Inflammatory macrophage treated with lipopolysaccharide for 4 hours (primary cell): ENCODE results near the gene UBC.
"Not testable (repeated sequence)": the region's sequence is repeated elsewhere in the genome, so short reads cannot be mapped to it uniquely, and the experiment has no call there.

Source experiments
- DNase-seq: peaks from one replicate; pipeline ENCODE4 v3.0.0-alpha.2; 2020

Gene UBC

GRCh38 chr12:124914392-124915238, at the start of gene UBC:
TSS of gene UBC (minus strand) at chr12:124914650. CDS start at chr12:124913771, 879 bp downstream.
- peak; percentile 89 for DNase-seq

- peak; percentile 47 for DNase-seq
Observed at GRCh38 chr12:124963211-124963610, 48.8 kb upstream of the UBC start.

GRCh38 chr12:124961055-124961454, 46.6 kb upstream of the UBC start:
- no peak for DNase-seq

- no peak for DNase-seq
Observed at GRCh38 chr12:124956571-124956970, 42.1 kb upstream of the UBC start.

- DNase-seq, result no peak
Observed at GRCh38 chr12:124954771-124955170, 40.3 kb upstream of the UBC start.

DNA sequence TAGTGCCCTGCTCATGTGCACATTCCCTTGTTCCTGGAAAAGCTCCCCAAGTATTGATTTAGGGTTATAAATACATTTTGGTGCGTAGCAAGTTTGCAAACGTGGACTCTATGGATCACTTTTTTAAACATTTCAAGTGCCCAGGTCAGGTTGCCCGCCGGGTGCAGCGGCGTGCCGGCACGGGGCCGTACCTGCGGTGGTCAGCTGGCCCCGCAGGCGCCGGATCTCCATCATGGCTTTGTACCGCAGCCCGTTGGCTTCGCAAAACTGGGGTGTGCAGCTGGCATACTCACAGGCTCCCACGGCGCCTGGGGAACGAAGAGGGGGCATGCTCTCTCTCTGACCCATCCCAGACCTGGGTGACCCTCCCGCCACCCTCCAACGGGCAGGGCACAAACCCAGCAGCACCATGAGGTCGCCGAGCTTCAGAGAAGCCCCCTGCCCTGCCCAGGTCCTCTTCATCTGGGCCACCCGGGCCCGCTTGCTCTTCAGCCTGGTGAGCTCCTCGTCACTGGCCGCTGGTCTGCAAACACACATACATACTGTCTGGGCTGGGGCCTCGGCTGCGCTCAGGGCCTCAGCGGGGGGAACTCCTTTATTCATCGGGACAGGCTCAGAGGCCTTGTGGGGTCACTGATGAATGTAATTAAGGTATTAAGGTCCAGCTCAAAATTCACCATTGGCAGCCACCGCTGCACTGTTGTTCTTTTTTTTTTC, 39.4 kb upstream of the UBC start:
- no peak for DNase-seq

DNA sequence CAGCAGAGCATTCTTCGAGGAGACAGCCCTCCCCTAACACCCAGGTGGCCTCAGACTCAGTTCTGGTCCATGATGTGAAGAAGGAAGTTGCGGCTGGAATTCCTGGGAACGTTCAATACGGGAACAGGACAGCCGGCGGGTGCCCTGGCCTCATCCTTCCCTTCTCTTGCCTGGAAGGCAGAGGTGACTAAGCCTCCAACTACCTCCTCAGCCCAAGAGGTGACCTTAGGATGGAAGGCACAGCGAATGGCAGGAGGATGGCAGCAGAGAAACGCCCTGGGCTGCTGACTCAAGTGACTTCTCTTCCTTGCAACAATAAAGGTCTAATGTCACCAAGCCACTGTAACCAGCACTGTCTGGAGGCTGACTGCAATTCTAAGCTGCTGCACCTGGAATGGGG, 38.4 kb upstream of the UBC start:
- DNase-seq, result no peak

DNA sequence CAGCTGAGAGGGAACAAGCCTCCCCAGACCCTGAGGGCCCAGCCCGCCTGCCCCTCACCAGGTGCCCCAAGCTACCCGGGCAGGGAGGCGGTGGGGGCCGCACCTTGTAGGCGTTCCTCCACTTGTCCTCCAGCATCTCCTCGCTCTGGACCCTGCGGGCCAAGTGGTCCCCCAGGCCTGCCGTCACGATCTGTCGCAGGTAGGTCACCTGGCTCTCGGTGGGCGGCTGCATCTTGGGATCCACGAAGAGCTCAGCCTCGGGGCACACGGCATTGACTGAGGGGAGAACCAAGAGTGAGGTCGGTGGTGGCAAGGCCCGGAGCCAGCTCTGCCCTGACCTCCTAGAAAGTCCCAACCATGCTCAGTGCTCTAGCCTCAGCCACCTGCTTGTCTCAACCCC, 37.8 kb upstream of the UBC start:
- DNase-seq, result no peak

DNA sequence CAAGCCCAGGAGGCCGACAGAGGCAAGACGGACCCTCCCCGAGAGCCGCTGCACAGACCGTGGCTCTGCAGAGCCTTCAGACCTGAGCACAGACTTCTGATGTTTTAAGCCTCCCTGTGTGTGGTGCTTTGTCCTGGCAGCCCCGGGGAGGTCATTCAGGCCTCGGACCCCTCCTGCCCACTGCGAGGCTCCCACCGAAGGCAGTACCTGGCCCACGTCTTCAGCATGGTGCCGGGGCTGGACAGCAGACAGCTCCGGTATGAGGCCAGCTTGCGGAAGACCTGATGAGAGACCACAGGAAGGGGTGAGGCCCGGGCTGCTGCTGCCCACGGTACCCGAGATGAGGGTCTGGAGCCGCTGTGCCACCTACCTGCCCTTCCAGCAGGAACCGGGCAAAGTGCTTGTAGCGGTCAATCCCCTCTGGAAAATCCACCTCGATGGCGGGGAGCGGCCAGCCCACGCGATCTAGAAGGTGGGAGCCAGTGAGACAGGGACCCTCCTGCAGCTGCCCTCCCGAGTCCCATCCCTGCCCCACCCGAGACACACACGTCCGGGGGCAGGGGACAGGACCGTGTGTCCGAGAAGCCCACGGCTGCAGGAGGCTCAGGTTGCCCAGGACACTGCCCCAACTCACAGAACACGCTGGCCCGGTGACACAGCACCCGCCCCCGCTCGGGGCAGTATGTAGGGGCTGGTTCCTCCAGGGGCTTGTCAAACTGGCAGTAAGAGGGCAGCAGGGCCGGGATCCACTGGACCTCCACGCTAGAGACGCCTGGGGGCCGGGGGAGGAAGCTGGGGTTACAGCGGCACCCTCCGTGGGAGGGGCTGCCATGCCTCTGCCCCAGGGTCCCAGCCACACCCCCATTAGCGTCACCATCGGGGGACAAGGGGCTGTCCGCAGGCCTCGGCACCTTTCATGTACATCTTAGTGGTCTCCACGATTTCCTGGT, 35.6 kb upstream of the UBC start:
- DNase-seq, result no peak

GRCh38 chr12:124949066-124949465, 34.6 kb upstream of the UBC start:
- DNase-seq, result no peak

- no peak for DNase-seq
Observed at GRCh38 chr12:124947561-124948398, 33.3 kb upstream of the UBC start.

DNA sequence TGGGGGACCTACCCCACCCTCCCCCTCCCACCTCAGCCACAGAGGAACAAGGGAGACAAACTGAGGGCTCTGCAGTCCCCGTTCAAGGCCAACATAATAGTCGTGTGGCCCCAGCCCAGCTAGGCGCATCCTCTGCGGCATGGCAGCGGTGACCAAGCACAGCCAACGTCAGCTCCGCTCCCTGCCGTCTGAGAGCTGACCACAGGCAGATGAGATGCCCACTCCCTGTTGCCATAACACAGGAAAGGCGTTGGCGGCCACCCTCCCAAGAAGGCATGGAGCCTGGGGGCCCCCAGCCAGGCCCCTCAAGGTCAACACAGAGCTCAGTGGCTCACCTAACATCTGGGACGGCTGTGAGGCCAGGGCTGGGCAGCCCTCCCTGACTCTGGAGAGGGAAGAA, 32.6 kb upstream of the UBC start:
- no peak for DNase-seq

- DNase-seq, result no peak
Observed at GRCh38 chr12:124946447-124946793, 32.0 kb upstream of the UBC start.

DNA sequence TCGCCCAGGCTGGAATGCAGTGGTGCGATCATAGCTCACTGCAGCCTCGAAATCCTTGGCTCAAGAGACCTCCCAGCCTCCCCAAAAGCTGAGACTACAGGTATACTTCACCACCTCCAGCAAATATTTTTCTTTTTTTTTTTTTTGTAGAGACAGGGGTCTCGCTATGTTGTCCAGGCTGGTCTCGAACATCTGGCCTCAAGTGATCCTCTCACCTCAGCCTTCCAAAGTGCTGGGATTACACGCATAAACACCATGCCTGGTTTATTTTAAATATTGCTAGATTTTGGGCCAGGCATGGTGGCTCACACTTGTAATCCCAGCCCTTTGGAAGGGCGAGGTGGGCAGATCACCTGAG, 26.7 kb upstream of the UBC start:
- no peak for DNase-seq

DNA sequence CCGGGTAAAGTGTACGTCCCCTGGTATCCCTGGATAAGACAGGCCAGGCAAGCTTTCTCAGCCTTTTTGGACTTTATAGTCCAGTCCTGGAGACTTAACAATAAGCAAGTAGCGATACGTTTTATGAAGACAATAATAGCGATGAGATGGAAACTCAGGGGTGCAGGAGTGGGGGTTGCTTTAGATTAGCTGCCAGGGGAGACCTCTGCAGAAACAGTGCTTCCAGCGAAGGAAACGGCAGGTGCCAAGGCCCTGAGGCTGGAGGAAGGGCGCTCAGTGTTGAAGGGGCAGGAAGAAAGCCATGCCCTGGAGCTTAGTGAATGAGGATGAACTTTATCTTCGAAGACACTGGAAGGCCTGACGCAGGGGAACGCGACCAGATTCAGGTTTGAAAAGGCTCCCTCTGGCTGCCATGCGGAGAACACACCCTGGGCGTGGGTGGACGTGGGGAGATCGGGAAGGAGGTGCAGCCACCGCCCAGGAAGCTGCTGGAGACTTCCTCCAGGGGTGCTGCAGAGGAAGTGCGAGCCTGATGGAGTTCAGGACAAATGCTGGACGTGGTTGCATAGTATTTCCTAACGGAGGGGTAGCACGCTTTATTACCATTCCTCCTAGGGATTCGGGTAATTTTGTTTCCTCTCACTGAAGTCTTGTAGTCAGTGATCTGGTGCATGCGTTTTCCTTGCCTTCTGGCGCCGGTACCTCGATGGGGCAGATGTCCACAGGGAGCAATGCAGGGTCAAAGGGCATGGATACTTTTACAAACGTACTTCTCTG, 26.1 kb upstream of the UBC start:
- peak; percentile 95 for DNase-seq

GRCh38 chr12:124940143-124940392, 25.6 kb upstream of the UBC start:
- DNase-seq, result no peak

- peak; percentile 77 for DNase-seq
Observed at GRCh38 chr12:124939421-124940142, 25.1 kb upstream of the UBC start.

DNA sequence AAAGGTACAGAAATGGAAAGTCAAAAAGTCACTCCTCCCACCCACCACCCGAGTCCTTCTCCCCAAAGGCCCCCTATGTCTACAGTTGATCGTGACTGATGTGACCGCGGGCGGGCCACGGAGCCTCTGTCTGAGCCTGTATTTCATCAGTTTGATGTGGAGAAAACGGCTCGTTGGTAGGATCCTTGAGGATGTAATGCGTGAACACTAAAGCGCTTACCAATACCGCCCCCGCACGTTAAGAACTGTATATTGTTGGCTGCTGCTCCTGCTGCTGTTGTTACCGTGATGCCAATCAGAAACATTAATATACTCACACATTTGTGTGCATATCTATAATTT, 24.6 kb upstream of the UBC start:
- peak; percentile 84 for DNase-seq

DNA sequence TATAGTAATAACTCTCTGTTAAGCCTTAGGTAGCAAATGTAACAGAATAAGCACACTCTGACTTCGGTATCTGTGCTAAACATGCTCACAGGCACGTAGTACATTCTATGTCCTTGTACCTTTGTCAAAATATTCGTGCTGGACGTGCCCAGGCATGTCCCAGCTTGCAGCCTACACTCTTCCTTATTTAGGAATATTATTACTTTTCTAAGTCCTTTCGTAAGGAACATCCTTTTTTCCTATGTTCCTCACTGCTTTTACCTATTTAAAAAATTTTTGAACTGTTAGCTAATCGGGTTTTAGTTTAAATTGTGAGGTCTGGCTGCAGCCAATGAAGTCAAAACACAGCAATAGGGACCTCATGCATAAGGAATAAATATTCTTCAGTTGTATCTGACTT, 24.1 kb upstream of the UBC start:
- peak; percentile 47 for DNase-seq

DNA sequence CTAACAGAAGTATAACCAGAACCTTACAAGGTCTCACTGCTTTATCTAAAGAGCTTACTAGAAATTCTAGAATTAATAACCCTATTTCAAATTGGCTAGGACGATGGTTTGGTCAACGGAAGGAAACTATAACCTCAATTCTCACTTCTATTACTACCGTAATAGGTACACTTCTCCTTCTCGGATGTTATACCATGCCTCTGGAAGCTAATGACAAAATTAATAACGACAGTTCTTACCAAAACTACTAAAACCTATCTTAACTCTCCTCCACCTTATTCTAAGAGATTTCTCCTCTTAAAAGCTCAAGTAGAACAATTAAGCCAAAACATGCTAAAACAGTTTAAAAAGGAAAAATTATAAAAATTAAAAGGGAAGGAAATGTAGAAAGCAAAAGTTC, 23.7 kb upstream of the UBC start:
- no peak for DNase-seq

DNA sequence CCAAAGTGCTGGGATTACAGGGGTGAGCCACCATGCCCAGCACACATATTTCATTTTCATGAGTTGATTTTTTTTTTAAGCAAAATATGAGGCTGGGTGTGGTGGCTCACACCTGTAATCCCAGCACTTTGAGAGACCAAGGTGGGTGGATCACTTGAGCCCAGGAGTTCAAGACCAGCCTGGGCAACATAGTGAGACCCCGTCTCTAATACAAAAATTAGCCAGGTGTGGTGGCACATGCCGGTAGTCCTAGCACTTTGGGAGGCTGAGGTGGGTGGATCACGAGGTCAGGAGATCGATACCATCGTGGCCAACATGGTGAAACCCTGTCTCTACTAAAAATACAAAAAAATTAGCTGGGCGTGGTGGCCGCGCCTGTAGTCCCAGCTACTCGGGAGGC, 17.1 kb upstream of the UBC start:
- not testable (repeated sequence) for DNase-seq
